HG02981 (cell line): ENCODE data around the gene NLRP5.
"Not testable (repeated sequence)": the region's sequence is repeated elsewhere in the genome, so short reads cannot be mapped to it uniquely, and the experiment has no call there.

Experiments
- ATAC-seq: cut with Tn5 transposase; IDR thresholded peaks from one replicate; pipeline ENCODE4 v1.9.1; 2021; ENCODE audit warnings: mild to moderate bottlenecking, moderate library complexity; ENCODE audit not compliant: unreplicated experiment

Gene NLRP5

GRCh38 chr19:56098237-56098636 lies 111.7 kb downstream of the NLRP5 start:
- ATAC-seq = not testable (repeated sequence)

- no peak for ATAC-seq
Observed at GRCh38 chr19:56098731-56099568, 112.4 kb downstream of the NLRP5 start.

GRCh38 chr19:56099638-56100539 lies 113.3 kb downstream of the NLRP5 start:
- no peak for ATAC-seq

GRCh38 chr19:56101095-56101494 lies 114.5 kb downstream of the NLRP5 start:
- no peak for ATAC-seq

- ATAC-seq = no peak
Observed at GRCh38 chr19:56101746-56102535, 115.4 kb downstream of the NLRP5 start.

- ATAC-seq = no peak
Observed at GRCh38 chr19:56103027-56103614, 116.5 kb downstream of the NLRP5 start.

GRCh38 chr19:56104423-56104822 lies 117.8 kb downstream of the NLRP5 start:
- ATAC-seq = no peak

- ATAC-seq = no peak
Observed at GRCh38 chr19:56105090-56105701, 118.6 kb downstream of the NLRP5 start.

GRCh38 chr19:56105831-56106396 lies 119.3 kb downstream of the NLRP5 start:
- not testable (repeated sequence) for ATAC-seq

- no peak for ATAC-seq
Observed at GRCh38 chr19:56106397-56106849, 119.8 kb downstream of the NLRP5 start.

- no peak for ATAC-seq
Observed at GRCh38 chr19:56106993-56107392, 120.4 kb downstream of the NLRP5 start.

- ATAC-seq = no peak
Observed at GRCh38 chr19:56107626-56108351, 121.2 kb downstream of the NLRP5 start.

- no peak for ATAC-seq
Observed at GRCh38 chr19:56108447-56109195, 122.0 kb downstream of the NLRP5 start.

- ATAC-seq = no peak
Observed at GRCh38 chr19:56109226-56109625, 122.7 kb downstream of the NLRP5 start.

- no peak for ATAC-seq
Observed at GRCh38 chr19:56110515-56111448, 124.2 kb downstream of the NLRP5 start.
